ENCODE data around the gene CORIN.

DNA sequence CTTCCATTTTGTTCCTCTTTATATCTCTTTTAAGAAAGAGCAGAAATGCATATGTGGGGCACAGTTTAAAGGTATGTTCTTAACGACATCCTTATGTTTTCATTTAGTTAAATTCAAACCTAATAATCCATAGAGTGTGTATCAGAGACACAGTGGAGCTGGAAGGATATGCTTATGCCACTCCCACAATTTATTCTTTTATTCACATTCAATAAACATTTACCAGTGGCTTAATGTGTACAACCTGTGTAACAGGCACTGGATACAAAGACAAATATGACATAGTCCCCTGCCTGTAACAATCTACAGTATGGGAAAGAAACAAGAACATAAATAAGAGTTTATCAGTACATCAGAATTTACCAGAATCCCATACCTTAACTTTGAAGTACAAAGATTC, 22.4 kb upstream of the CORIN start:
- TF ChIP-seq ZNF549 (CRISPR knock-in tag; IDR thresholded peaks at IDR 0.05) (no peak), MXI1 (IDR thresholded peaks at IDR 0.05; ENCODE audit: borderline replicate concordance, low read depth, low read length) (no peak)
- TF ChIP-seq, protein P1, sequence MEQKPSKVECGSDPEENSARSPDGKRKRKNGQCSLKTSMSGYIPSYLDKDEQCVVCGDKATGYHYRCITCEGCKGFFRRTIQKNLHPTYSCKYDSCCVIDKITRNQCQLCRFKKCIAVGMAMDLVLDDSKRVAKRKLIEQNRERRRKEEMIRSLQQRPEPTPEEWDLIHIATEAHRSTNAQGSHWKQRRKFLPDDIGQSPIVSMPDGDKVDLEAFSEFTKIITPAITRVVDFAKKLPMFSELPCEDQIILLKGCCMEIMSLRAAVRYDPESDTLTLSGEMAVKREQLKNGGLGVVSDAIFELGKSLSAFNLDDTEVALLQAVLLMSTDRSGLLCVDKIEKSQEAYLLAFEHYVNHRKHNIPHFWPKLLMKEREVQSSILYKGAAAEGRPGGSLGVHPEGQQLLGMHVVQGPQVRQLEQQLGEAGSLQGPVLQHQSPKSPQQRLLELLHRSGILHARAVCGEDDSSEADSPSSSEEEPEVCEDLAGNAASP (CRISPR knock-in tag; IDR thresholded peaks at IDR 0.05; ENCODE audit: borderline replicate concordance): no peak

Data from HepG2 (cell line).